CD4-positive, alpha-beta T cell (primary cell): ENCODE results near the gene STARD13. TPM values are rescaled to one million over a fixed set of nuclear protein-coding genes. Genes with fewer than 3 reads are reported as not detected.

ENCODE experiments used
- ATAC-seq: fragments of 200-7000 bp; cut with Tn5 transposase; one replicate; pipeline ENCODE4 v1.10.0; 2022; ENCODE audit warnings: mild to moderate bottlenecking; ENCODE audit not compliant: poor library complexity
- CTCF ChIA-PET: fragments of 350-600 bp; sonication (Branson Sonifier 250); formaldehyde crosslinking; loops from one replicate; lab custom pipeline; 2021; ENCODE audit warnings: antibody characterized with exemption, inconsistent platforms; lab: Charles Lee
- POLR2A ChIA-PET: fragments of 350-600 bp; sonication (Branson Sonifier 250); formaldehyde crosslinking; loops from one replicate; lab custom pipeline; 2021; ENCODE audit warnings: antibody characterized with exemption, inconsistent platforms; lab: Charles Lee
- DNase-seq, 14 experiments: peaks; one replicate each; pipeline ENCODE4 v3.0.0-alpha.2; 2013 to 2020; ENCODE audit warnings: mixed read lengths in 2 of 14
- H3K27ac ChIP-seq, 2 donors: one replicate each; pipeline versions ENCODE4 v1.5.1 to v1.7.0; 2013; ENCODE audit warnings: low read length in 2 of 2, low read depth in 1 of 2, mild to moderate bottlenecking in 1 of 2
- H3K27me3 ChIP-seq, 2 experiments: 1 replicate in 1 of 2; 2 replicates in 1 of 2; pipeline versions ENCODE4 v1.6.1 to v1.7.0; 2013; ENCODE audit warnings: low read length in 2 of 2, control low read depth in 1 of 2, mild to moderate bottlenecking in 1 of 2, moderate library complexity in 1 of 2; ENCODE audit not compliant: insufficient read depth in 2 of 2, control insufficient read depth in 1 of 2
- H3K36me3 ChIP-seq: one replicate; pipeline ENCODE4 v1.6.1; 2013; ENCODE audit warnings: low read length, control low read depth; ENCODE audit not compliant: insufficient read depth
- H3K4me1 ChIP-seq: one replicate; pipeline ENCODE4 v1.6.1; 2013; ENCODE audit warnings: low read length, control low read depth; ENCODE audit not compliant: insufficient read depth
- H3K4me3 ChIP-seq: one replicate; pipeline ENCODE4 v1.5.1; 2013; ENCODE audit warnings: mild to moderate bottlenecking, low read length, moderate library complexity
- H3K9me3 ChIP-seq, 2 experiments: 1 replicate in 1 of 2; 2 replicates in 1 of 2; pipeline versions ENCODE4 v1.6.1 to v1.7.0; 2013; ENCODE audit warnings: low read length in 2 of 2, mild to moderate bottlenecking in 2 of 2, control low read depth in 1 of 2, moderate library complexity in 1 of 2; ENCODE audit not compliant: control insufficient read depth in 1 of 2, insufficient read depth in 1 of 2
- H3K27ac Mint-ChIP-seq: one replicate; pipeline ENCODE4 v1.8.0; 2020; ENCODE audit warnings: mixed read lengths
- H3K27me3 Mint-ChIP-seq: one replicate; pipeline ENCODE4 v1.8.0; 2021; ENCODE audit warnings: mixed read lengths
- H3K36me3 Mint-ChIP-seq: one replicate; pipeline ENCODE4 v1.8.0; 2021; ENCODE audit warnings: low read depth, mixed read lengths
- H3K4me1 Mint-ChIP-seq: one replicate; pipeline ENCODE4 v1.8.0; 2021; ENCODE audit warnings: low read depth, mixed read lengths
- H3K4me3 Mint-ChIP-seq: one replicate; pipeline ENCODE4 v1.8.0; 2020; ENCODE audit warnings: mild to moderate bottlenecking, mixed read lengths
- H3K9me3 Mint-ChIP-seq: one replicate; pipeline ENCODE4 v1.8.0; 2020; ENCODE audit warnings: mixed read lengths
- intact Hi-C, 2 experiments: fragments of 100-400 bp; cut with DNase I in 1 of 2; cut with micrococcal nuclease in 1 of 2; formaldehyde crosslinking; loops; one replicate each; pipeline versions ENCODE4 v1.15.1 to v1.9.0; 2023 to 2025; cut with DNase I, micrococcal nuclease
- total RNA-seq, 174 experiments: library from RNA in 2 of 174; stranded (reverse) in 2 of 174; gene quantifications; one replicate each; pipeline ENCODE4 v1.2.3 and lab custom pipeline; 2021 to 2026
- TF ChIP-seq, protein P1 (sequence below): fragments of 200-600 bp; IDR thresholded peaks from one replicate; pipeline ENCODE4 v1.8.0; 2022; ENCODE audit warnings: antibody characterized with exemption, mild to moderate bottlenecking

The STARD13 gene
- total RNA-seq, 2 experiments from 2014 or later, result not detected

DNA sequence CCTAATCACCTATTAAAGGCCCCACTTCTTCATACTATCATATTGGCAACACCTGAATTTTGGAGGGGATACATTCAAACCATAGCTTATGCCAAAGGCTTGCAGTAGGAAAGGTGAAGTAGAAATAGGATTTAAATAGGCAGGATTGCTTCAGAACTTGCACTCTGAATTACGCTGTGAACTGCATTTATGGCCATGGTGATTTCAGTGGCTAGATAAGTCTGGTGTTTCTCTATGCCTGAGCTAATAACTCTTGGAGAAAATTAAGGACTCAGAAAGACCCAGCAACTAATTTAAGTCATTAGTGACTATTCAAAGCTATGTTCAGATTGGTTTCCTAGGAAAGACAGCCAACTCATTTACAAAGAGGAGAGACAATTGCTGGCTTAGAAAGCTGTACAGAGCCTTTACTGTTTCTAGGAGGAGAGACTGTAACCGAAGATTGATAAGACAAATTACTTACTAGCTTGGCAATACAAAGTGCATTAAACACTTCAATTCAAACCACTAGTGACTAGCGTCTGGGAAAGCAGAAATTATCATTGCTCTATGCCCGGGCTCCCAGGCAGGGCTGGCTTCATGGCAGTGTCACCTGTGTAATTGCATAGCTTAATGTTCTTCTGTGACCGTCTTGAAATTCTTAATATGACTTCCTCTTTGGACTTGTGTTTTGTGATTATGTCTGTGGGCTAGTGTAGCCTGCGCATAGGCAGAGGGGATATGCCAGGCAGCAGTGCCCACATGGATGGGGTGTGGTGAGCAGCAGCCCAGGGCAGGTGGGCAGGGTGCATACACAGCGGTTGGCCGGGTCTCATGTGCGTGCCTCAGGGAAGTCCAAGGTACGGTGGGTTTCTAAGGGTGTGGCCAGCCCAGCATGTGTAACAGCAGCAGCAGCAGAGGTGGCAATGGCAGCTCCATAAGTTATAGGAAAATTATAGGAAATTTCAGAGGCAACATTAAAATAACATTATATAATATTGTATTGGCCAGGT, 209.3 kb downstream of the STARD13 start:
- Histone ChIP-seq H3K9me3 (no peaks in the 10 kb centered on the region), H3K27me3 (peaks cover 0 to 4% of the 10 kb centered on the region in 2 experiments), H3K4me3 (no peak overlapping the region), H3K4me1 (no peaks in the 10 kb centered on the region), H3K36me3 (no peaks in the 10 kb centered on the region), H3K27ac (no peak overlapping the region)
- POLR2A ChIA-PET, result no interaction called here
- ATAC-seq, result no peak
- TF ChIP-seq, protein P1, sequence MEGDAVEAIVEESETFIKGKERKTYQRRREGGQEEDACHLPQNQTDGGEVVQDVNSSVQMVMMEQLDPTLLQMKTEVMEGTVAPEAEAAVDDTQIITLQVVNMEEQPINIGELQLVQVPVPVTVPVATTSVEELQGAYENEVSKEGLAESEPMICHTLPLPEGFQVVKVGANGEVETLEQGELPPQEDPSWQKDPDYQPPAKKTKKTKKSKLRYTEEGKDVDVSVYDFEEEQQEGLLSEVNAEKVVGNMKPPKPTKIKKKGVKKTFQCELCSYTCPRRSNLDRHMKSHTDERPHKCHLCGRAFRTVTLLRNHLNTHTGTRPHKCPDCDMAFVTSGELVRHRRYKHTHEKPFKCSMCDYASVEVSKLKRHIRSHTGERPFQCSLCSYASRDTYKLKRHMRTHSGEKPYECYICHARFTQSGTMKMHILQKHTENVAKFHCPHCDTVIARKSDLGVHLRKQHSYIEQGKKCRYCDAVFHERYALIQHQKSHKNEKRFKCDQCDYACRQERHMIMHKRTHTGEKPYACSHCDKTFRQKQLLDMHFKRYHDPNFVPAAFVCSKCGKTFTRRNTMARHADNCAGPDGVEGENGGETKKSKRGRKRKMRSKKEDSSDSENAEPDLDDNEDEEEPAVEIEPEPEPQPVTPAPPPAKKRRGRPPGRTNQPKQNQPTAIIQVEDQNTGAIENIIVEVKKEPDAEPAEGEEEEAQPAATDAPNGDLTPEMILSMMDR, result no peak
- no peaks in the 10 kb centered on the region for H3K4me1 Mint-ChIP-seq
- H3K27ac Mint-ChIP-seq, result no peak overlapping the region
- no peak for DNase-seq
- intact Hi-C loops, result no loop called here
- CTCF ChIA-PET, result no interaction called here
- peaks cover 15% of the 10 kb centered on the region for H3K27me3 Mint-ChIP-seq
- no peaks in the 10 kb centered on the region for H3K9me3 Mint-ChIP-seq
- no peak overlapping the region for H3K4me3 Mint-ChIP-seq
- no peaks in the 10 kb centered on the region for H3K36me3 Mint-ChIP-seq

DNA sequence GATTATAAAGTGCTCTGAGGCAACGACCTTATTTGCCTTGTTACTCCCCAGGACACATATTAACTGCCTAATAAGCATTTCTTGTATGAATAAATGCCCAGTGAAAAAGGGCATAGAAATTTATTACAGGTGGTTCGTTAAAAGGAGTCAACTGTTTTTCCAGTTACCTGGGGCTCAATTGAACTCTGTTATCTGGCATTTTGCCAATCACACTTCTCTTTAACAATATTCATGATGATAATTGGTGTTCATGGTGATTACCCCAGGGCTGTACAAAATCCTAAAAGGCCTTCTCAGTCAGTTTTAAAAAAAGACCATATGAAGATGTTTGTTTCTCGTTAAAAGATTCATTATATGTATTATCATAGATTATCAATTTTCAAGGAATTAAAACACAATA, 212.2 kb downstream of the STARD13 start:
- H3K27me3 ChIP-seq, result peaks cover 0 to 2% of the 10 kb centered on the region in 2 experiments
- intact Hi-C loops, result no loop called here
- no peaks in the 10 kb centered on the region for H3K9me3 ChIP-seq
- no peaks in the 10 kb centered on the region for H3K27me3 Mint-ChIP-seq
- H3K27ac ChIP-seq, result no peak overlapping the region
- ChIA-PET CTCF (no interaction called here), POLR2A (no interaction called here)
- H3K4me3 ChIP-seq, result no peak overlapping the region
- no peaks in the 10 kb centered on the region for H3K4me1 ChIP-seq
- no peaks in the 10 kb centered on the region for H3K36me3 Mint-ChIP-seq
- ATAC-seq (no peak), DNase-seq (no peak)
- H3K4me3 Mint-ChIP-seq, result no peak overlapping the region
- H3K9me3 Mint-ChIP-seq, result no peaks in the 10 kb centered on the region
- no peaks in the 10 kb centered on the region for H3K4me1 Mint-ChIP-seq
- TF ChIP-seq, protein P1, result no peak
- H3K36me3 ChIP-seq, result no peaks in the 10 kb centered on the region
- H3K27ac Mint-ChIP-seq, result no peak overlapping the region

DNA sequence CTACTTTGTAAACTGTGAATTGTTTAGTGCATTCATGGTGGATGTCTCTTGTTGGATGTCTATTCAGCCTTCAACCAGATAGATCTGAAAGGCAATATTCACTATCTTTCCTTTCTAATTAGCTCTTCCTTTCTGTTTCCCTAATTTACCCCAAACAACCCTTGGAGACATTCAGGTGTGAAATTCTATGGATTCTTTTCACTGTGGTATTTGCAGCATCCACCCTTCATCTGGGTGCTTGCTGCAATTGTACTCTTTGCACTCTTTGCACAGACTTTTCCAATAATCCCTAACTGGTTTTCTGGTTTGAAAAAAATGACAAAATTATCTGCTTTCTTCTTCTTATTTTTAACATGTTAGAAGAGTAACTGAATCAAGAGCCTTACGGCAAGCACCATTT, 212.8 kb downstream of the STARD13 start:
- H3K36me3 ChIP-seq, result no peaks in the 10 kb centered on the region
- ChIA-PET POLR2A (no interaction called here), CTCF (no interaction called here)
- ATAC-seq, result no peak
- H3K9me3 ChIP-seq, result no peaks in the 10 kb centered on the region
- Mint-ChIP-seq H3K9me3 (no peaks in the 10 kb centered on the region), H3K36me3 (no peaks in the 10 kb centered on the region), H3K27me3 (no peaks in the 10 kb centered on the region), H3K27ac (no peak overlapping the region), H3K4me1 (no peaks in the 10 kb centered on the region), H3K4me3 (no peak overlapping the region)
- TF ChIP-seq, protein P1, result no peak
- intact Hi-C loops, result no loop called here
- no peak overlapping the region for H3K4me3 ChIP-seq
- no peak for DNase-seq
- no peaks in the 10 kb centered on the region for H3K4me1 ChIP-seq
- H3K27me3 ChIP-seq, result no peaks in the 10 kb centered on the region
- no peak overlapping the region for H3K27ac ChIP-seq
